GM23338 (cell line): ENCODE measurements around the gene UROS. TPM values are rescaled to one million over a fixed set of nuclear protein-coding genes. Genes with fewer than 3 reads are reported as not detected.

Experiments
- ATAC-seq: fragments of 200-7000 bp; cut with Tn5 transposase; 3 replicates; pipeline ENCODE4 v1.9.1; 2020
- DNase-seq: peaks from one replicate; pipeline ENCODE4 v3.0.0-alpha.2; 2015; ENCODE audit warnings: low spot score
- H2AFZ ChIP-seq: fragments of 200-600 bp; sonication (generic); 2 replicates; pipeline ENCODE4 v1.8.0; 2016; ENCODE audit warnings: antibody characterized with exemption, mild to moderate bottlenecking, moderate library complexity
- H3F3A ChIP-seq: fragments of 200-600 bp; sonication (generic); replicated peaks from 2 replicates; pipeline ENCODE4 v1.8.0; 2017; ENCODE audit warnings: antibody characterized with exemption, mixed run types, low read depth
- H3K27ac ChIP-seq: fragments of 200-600 bp; sonication (generic); 2 replicates; pipeline ENCODE4 v1.6.1; 2016; ENCODE audit warnings: low read depth
- H3K27me3 ChIP-seq: fragments of 200-600 bp; sonication (generic); 2 replicates; pipeline ENCODE4 v1.8.0; 2016; ENCODE audit warnings: mild to moderate bottlenecking, mixed run types, moderate library complexity; ENCODE audit not compliant: insufficient read depth
- H3K36me3 ChIP-seq: fragments of 200-600 bp; sonication (generic); 2 replicates; pipeline ENCODE4 v1.8.0; 2016; ENCODE audit warnings: mild to moderate bottlenecking; ENCODE audit not compliant: insufficient read depth
- H3K4me1 ChIP-seq: fragments of 200-600 bp; sonication (generic); 2 replicates; pipeline ENCODE4 v1.8.0; 2016; ENCODE audit warnings: mild to moderate bottlenecking, moderate library complexity; ENCODE audit not compliant: insufficient read depth
- H3K4me2 ChIP-seq: fragments of 200-600 bp; sonication (generic); 2 replicates; pipeline ENCODE4 v1.7.1; 2017; ENCODE audit warnings: mixed run types
- H3K4me3 ChIP-seq: fragments of 200-600 bp; sonication (generic); 2 replicates; pipeline ENCODE4 v1.6.1; 2016; ENCODE audit warnings: mixed run types
- H3K79me2 ChIP-seq: fragments of 200-600 bp; sonication (generic); replicated peaks from 2 replicates; pipeline ENCODE4 v1.8.0; 2017; ENCODE audit warnings: mild to moderate bottlenecking; ENCODE audit not compliant: insufficient read depth
- H3K9me2 ChIP-seq: fragments of 200-600 bp; sonication (generic); 2 replicates; pipeline ENCODE4 v1.8.0; 2017; ENCODE audit not compliant: insufficient read depth
- H4K20me1 ChIP-seq: fragments of 200-600 bp; sonication (generic); replicated peaks from 2 replicates; pipeline ENCODE4 v1.8.0; 2017; ENCODE audit warnings: mild to moderate bottlenecking; ENCODE audit not compliant: insufficient read depth
- H3K27ac Mint-ChIP-seq: 2 replicates; pipeline ENCODE4 v1.8.0; 2020; ENCODE audit warnings: inconsistent platforms, mild to moderate bottlenecking, moderate library complexity, mixed read lengths
- H3K27me3 Mint-ChIP-seq: 3 replicates; pipeline ENCODE4 v1.8.0; 2022; ENCODE audit warnings: low read depth, mild to moderate bottlenecking, moderate library complexity, mixed read lengths, inconsistent platforms; ENCODE audit not compliant: insufficient read depth, poor library complexity
- H3K36me3 Mint-ChIP-seq: 3 replicates; pipeline ENCODE4 v1.8.0; 2021; ENCODE audit warnings: low read depth, mild to moderate bottlenecking, inconsistent platforms, moderate library complexity, mixed read lengths
- H3K4me1 Mint-ChIP-seq: 3 replicates; pipeline ENCODE4 v1.8.0; 2020; ENCODE audit warnings: mild to moderate bottlenecking, inconsistent platforms, mixed read lengths
- H3K4me3 Mint-ChIP-seq: 3 replicates; pipeline ENCODE4 v1.8.0; 2021; ENCODE audit warnings: moderate library complexity, mild to moderate bottlenecking, inconsistent platforms, mixed read lengths
- H3K9me3 Mint-ChIP-seq: 3 replicates; pipeline ENCODE4 v1.8.0; 2020; ENCODE audit warnings: moderate library complexity, mild to moderate bottlenecking, inconsistent platforms, mixed read lengths
- CREB1 ChIP-seq: fragments of 250-450 bp; sonication (Bioruptor Pico); IDR thresholded peaks from 2 replicates; pipeline ENCODE4 v1.5.0; 2020; ENCODE audit warnings: low read depth, mild to moderate bottlenecking, moderate library complexity
- EZH2 ChIP-seq: fragments of 200-600 bp; sonication (generic); IDR thresholded peaks from one replicate; pipeline ENCODE4 v1.8.0; 2017; ENCODE audit warnings: antibody characterized with exemption, mild to moderate bottlenecking, low read depth; ENCODE audit not compliant: unreplicated experiment
- EZH2phosphoT487 ChIP-seq: fragments of 200-600 bp; sonication (generic); IDR thresholded peaks from one replicate; pipeline ENCODE4 v1.8.1; 2018; ENCODE audit warnings: antibody characterized with exemption; ENCODE audit not compliant: unreplicated experiment
- JUNB ChIP-seq: IDR thresholded peaks from one replicate; pipeline ENCODE4 v1.6.1; 2016; ENCODE audit warnings: antibody characterized with exemption; ENCODE audit not compliant: unreplicated experiment
- NANOG ChIP-seq: IDR thresholded peaks from 2 replicates; pipeline ENCODE4 v1.6.1; 2016; ENCODE audit warnings: antibody characterized with exemption, borderline replicate concordance
- POLR2AphosphoS5 ChIP-seq: IDR thresholded peaks from 2 replicates; pipeline ENCODE4 v1.6.1; 2016; ENCODE audit warnings: antibody characterized with exemption, low read depth
- STAT1 ChIP-seq: IDR thresholded peaks from one replicate; pipeline ENCODE4 v1.6.1; 2016; ENCODE audit warnings: antibody characterized with exemption; ENCODE audit not compliant: unreplicated experiment
- ZNF331 ChIP-seq: fragments of 250-450 bp; sonication (Bioruptor Pico); IDR thresholded peaks from 2 replicates; pipeline ENCODE4 v1.5.0; 2020; ENCODE audit warnings: low read depth, mild to moderate bottlenecking, moderate library complexity
- ZNF462 ChIP-seq: fragments of 250-450 bp; sonication (Bioruptor Pico); IDR thresholded peaks from 2 replicates; pipeline ENCODE4 v1.5.0; 2020; ENCODE audit warnings: mild to moderate bottlenecking, moderate library complexity
- polyA plus RNA-seq: library from polyadenylated mRNA; unstranded; fragments of >200 nt; fragmentation: Nextera tagmentation; extraction: Ambion mirVana; gene quantifications from 2 replicates; pipeline ENCODE4 v1.2.1, GENCODE V29; 2016
- total RNA-seq: library from RNA; depleted of rRNA; stranded (reverse); fragments of >200 nt; shearing (Covaris generic); gene quantifications from 2 replicates; pipeline ENCODE4 v1.2.3, GENCODE V29; 2014

UROS gene
- total and polyA plus RNA-seq, 2 experiments from 2014 or later = 41.3 to 43.4 TPM

GRCh38 chr10:125802739-125803138 lies 20.3 kb downstream of the UROS start:
- TF ChIP-seq EZH2 (no peak), CREB1 (CRISPR knock-in tag) (no peak), NANOG (no peak), ZNF462 (no peak), EZH2phosphoT487 (no peak), STAT1 (no peak), ZNF331 (CRISPR knock-in tag) (no peak), POLR2AphosphoS5 (no peak), JUNB (no peak)
- Mint-ChIP-seq H3K9me3 (no peaks in the 10 kb centered on the region), H3K4me3 (no peak overlapping the region), H3K27me3 (peaks cover 5% of the 10 kb centered on the region), H3K27ac (no peak overlapping the region), H3K4me1 (peaks cover 8% of the 10 kb centered on the region), H3K36me3 (peaks cover 53% of the 10 kb centered on the region)
- H3K27me3 ChIP-seq = no peaks in the 10 kb centered on the region
- DNase-seq = no peak
- H3K79me2 ChIP-seq = no peaks in the 10 kb centered on the region
- no peak overlapping the region for H3K4me2 ChIP-seq
- no peaks in the 10 kb centered on the region for H3F3A ChIP-seq
- no peaks in the 10 kb centered on the region for H3K4me1 ChIP-seq
- no peak for ATAC-seq
- H2AFZ ChIP-seq = no peak overlapping the region
- no peaks in the 10 kb centered on the region for H3K36me3 ChIP-seq
- H3K27ac ChIP-seq = no peak overlapping the region
- H3K9me2 ChIP-seq = peaks cover 8% of the 10 kb centered on the region; the same call in 1 of the 2 replicates
- no peaks in the 10 kb centered on the region; the same call in 1 of the 2 replicates for H4K20me1 ChIP-seq
- H3K4me3 ChIP-seq = no peak overlapping the region
